Left lobe of liver (tissue), 2 donors: ENCODE data around the gene PRKCE. TPM values are rescaled to one million over a fixed set of nuclear protein-coding genes. Genes with fewer than 3 reads are reported as not detected.
A peak's percentile ranks its signal among the peaks of the same experiment; 100 is the strongest.
"Not testable (repeated sequence)": the region's sequence is repeated elsewhere in the genome, so short reads cannot be mapped to it uniquely, and the experiment has no call there.

ENCODE experiments used
- ATAC-seq: fragments of 200-7000 bp; cut with Tn5 transposase; one replicate; pipeline ENCODE4 v1.9.1; 2020; ENCODE audit warnings: mild to moderate bottlenecking, moderate library complexity
- DNase-seq: peaks from one replicate; pipeline ENCODE4 v3.0.0-alpha.2; 2020; ENCODE audit warnings: low spot score
- total RNA-seq: library from RNA; stranded (reverse); gene quantifications from one replicate; pipeline ENCODE4 v1.2.1, GENCODE V29; 2021
- donor health status: DM: no; HTN: no; CAD: no; lungs with moderate emphysema.
- donor health status: DM: no; HTN: yes; CAD: no.

Gene PRKCE
- total RNA-seq, 1 donor from 2014 or later = 8.4 TPM

- ATAC-seq, DNase-seq: not testable (repeated sequence)
Observed at GRCh38 chr2:45695480-45696007, 44.1 kb downstream of the PRKCE start.

- DNase-seq (no peak), ATAC-seq (peak; percentile 13)
Observed at GRCh38 chr2:45696708-45697107, 45.2 kb downstream of the PRKCE start.

- DNase-seq (peak; percentile 19), ATAC-seq (peak; percentile 41)
Observed at GRCh38 chr2:45697190-45697589, 45.7 kb downstream of the PRKCE start.

- DNase-seq = no peak
- no peak for ATAC-seq
Observed at GRCh38 chr2:45698554-45698953, 47.1 kb downstream of the PRKCE start.

- DNase-seq (no peak), ATAC-seq (no peak)
Observed at GRCh38 chr2:45699032-45699658, 47.7 kb downstream of the PRKCE start.

- no peak for DNase-seq
- ATAC-seq = no peak
Observed at GRCh38 chr2:45700407-45701013, 49.0 kb downstream of the PRKCE start.

- ATAC-seq (peak; percentile 48), DNase-seq (no peak)
Observed at GRCh38 chr2:45705233-45705632, 53.8 kb downstream of the PRKCE start.

- DNase-seq = no peak
- ATAC-seq = no peak
Observed at GRCh38 chr2:45706033-45706432, 54.6 kb downstream of the PRKCE start.

- ATAC-seq (no peak), DNase-seq (no peak)
Observed at GRCh38 chr2:45707006-45707405, 55.5 kb downstream of the PRKCE start.

- ATAC-seq (no peak), DNase-seq (no peak)
Observed at GRCh38 chr2:45707661-45708060, 56.2 kb downstream of the PRKCE start.

GRCh38 chr2:45708501-45708900 is 57.0 kb downstream of the PRKCE start:
- DNase-seq = no peak
- ATAC-seq = no peak

GRCh38 chr2:45709137-45709536 is 57.7 kb downstream of the PRKCE start:
- ATAC-seq (peak; percentile 87), DNase-seq (peak; percentile 84)

GRCh38 chr2:45710468-45710867 is 59.0 kb downstream of the PRKCE start:
- no peak for ATAC-seq
- no peak for DNase-seq

- ATAC-seq (no peak), DNase-seq (no peak)
Observed at GRCh38 chr2:45711224-45711623, 59.7 kb downstream of the PRKCE start.

GRCh38 chr2:45712570-45712969 is 61.1 kb downstream of the PRKCE start:
- ATAC-seq (no peak), DNase-seq (no peak)

GRCh38 chr2:45713136-45713535 is 61.7 kb downstream of the PRKCE start:
- DNase-seq = no peak
- no peak for ATAC-seq

GRCh38 chr2:45713591-45713990 is 62.1 kb downstream of the PRKCE start:
- ATAC-seq (no peak), DNase-seq (no peak)

- DNase-seq (no peak), ATAC-seq (no peak)
Observed at GRCh38 chr2:45714679-45715078, 63.2 kb downstream of the PRKCE start.

GRCh38 chr2:45715601-45716379 is 64.3 kb downstream of the PRKCE start:
- ATAC-seq = no peak
- no peak for DNase-seq

GRCh38 chr2:45716432-45716831 is 65.0 kb downstream of the PRKCE start:
- not testable (repeated sequence) for ATAC-seq, DNase-seq

- ATAC-seq (no peak), DNase-seq (no peak)
Observed at GRCh38 chr2:45716915-45717314, 65.4 kb downstream of the PRKCE start.

- ATAC-seq = no peak
- no peak for DNase-seq
Observed at GRCh38 chr2:45720210-45720609, 68.7 kb downstream of the PRKCE start.
